Purkinje cell (primary cell): ENCODE measurements around the gene TP53TG3F. TPM values are rescaled to one million over a fixed set of nuclear protein-coding genes. Genes with fewer than 3 reads are reported as not detected.

ENCODE experiments used
- polyA plus RNA-seq: library from polyadenylated mRNA; unstranded; fragments of >200 nt; fragmentation: Nextera tagmentation; gene quantifications from 2 replicates; pipeline ENCODE4 v1.2.1, GENCODE V29; 2014

The TP53TG3F gene, protein sequence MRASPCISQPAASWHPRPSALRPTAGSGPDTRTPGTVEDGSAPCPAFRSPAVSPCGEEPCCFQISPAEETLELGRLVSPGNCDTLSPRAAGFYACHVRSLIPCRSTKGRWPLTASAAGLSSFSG
- not detected in 2 replicates for polyA plus RNA-seq

DNA sequence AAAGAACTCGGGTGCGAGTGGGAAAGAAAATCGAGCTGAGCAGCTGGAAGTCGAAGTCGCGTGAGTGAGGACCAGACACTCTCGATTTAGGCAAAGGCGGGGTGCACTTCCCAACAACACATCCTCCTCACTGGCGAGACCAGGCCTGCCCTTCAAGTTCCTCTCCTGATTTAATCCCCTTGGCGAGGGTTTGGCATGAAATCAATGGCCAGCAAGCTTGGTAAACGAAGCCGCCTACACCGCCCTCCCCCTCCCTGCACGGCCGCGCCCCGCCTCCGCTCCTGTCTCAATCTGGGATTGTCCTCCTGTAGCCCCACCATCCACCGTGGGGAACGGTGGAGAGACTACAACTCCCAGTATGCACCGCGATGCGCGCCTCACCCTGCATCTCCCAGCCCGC lies at the start of gene TP53TG3F:
TSS of gene TP53TG3F (plus strand) at position 301 of the 400 bp plus-strand sequence. CDS start at position 369, 68 bp downstream.

Other genes with a start within 250 kb of the TP53TG3F start
- not detected in 2 replicates for gene TP53TG3E, start 155.3 kb upstream of the TP53TG3F start, polyA plus RNA-seq
- not detected in 2 replicates for gene TP53TG3B, start 98.8 kb upstream of the TP53TG3F start, polyA plus RNA-seq